WERI-Rb-1 (cell line): Measurements from ENCODE around the gene TSHZ2.
A peak's percentile ranks its signal among the peaks of the same experiment; 100 is the strongest.

Experiments
- DNase-seq: peaks from one replicate; pipeline ENCODE4 v3.0.0-alpha.2; 2020
- H3K27ac ChIP-seq: fragments of 250-450 bp; sonication (Bioruptor Pico); 2 replicates; pipeline ENCODE4 v1.5.1; 2020; ENCODE audit warnings: mild to moderate bottlenecking, moderate library complexity
- H3K27me3 ChIP-seq: fragments of 250-450 bp; sonication (Bioruptor Pico); 2 replicates; pipeline ENCODE4 v1.5.1; 2021; ENCODE audit warnings: mild to moderate bottlenecking, low read depth, moderate library complexity; ENCODE audit not compliant: insufficient read depth, severe bottlenecking
- H3K36me3 ChIP-seq: fragments of 250-450 bp; sonication (Bioruptor Pico); 2 replicates; pipeline ENCODE4 v1.5.1; 2020; ENCODE audit warnings: mild to moderate bottlenecking, moderate library complexity
- H3K4me3 ChIP-seq: 2 replicates; pipeline ENCODE4 v1.5.1; 2011; ENCODE audit warnings: low read depth, mild to moderate bottlenecking, control low read depth, low read length
- H3K9me3 ChIP-seq: fragments of 250-450 bp; sonication (Bioruptor Pico); 2 replicates; pipeline ENCODE4 v1.5.1; 2021; ENCODE audit warnings: mild to moderate bottlenecking, moderate library complexity; ENCODE audit not compliant: severe bottlenecking
- TF ChIP-seq, protein P1 (sequence below): IDR thresholded peaks from 2 replicates; pipeline ENCODE4 v1.5.1; 2011; ENCODE audit warnings: low read depth, mild to moderate bottlenecking, control low read depth, inconsistent platforms, low read length

Gene TSHZ2

GRCh38 chr20:53162251-53162835 is 190.2 kb downstream of the TSHZ2 start:
- DNase-seq: peak; percentile 15
- Histone ChIP-seq H3K27ac (no peak overlapping the region), H3K9me3 (no peaks in the 10 kb centered on the region), H3K27me3 (no peaks in the 10 kb centered on the region), H3K4me3 (no peak overlapping the region), H3K36me3 (no peaks in the 10 kb centered on the region)
- TF ChIP-seq, protein P1, sequence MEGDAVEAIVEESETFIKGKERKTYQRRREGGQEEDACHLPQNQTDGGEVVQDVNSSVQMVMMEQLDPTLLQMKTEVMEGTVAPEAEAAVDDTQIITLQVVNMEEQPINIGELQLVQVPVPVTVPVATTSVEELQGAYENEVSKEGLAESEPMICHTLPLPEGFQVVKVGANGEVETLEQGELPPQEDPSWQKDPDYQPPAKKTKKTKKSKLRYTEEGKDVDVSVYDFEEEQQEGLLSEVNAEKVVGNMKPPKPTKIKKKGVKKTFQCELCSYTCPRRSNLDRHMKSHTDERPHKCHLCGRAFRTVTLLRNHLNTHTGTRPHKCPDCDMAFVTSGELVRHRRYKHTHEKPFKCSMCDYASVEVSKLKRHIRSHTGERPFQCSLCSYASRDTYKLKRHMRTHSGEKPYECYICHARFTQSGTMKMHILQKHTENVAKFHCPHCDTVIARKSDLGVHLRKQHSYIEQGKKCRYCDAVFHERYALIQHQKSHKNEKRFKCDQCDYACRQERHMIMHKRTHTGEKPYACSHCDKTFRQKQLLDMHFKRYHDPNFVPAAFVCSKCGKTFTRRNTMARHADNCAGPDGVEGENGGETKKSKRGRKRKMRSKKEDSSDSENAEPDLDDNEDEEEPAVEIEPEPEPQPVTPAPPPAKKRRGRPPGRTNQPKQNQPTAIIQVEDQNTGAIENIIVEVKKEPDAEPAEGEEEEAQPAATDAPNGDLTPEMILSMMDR: 0 out of 2 replicates have a peak, but pooled peaks have one; percentile 5

DNA sequence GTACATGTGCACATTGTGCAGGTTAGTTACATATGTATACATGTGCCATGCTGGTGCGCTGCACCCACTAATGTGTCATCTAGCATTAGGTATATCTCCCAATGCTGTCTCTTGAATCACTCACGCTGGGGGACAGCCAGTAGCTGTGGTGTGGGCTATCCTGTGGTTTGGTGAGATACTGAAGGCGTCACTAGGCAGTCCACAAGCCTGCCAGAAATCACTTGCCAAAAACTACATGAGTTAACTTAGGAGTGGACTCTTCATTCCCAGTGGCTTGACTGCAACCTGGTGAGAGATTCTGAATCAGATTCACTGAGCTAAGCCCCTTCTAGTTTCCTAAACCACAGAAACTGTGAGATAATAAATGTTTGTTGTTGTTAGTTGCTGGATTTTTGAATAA is 191.3 kb downstream of the TSHZ2 start:
- Histone ChIP-seq H3K4me3 (no peak overlapping the region), H3K36me3 (no peaks in the 10 kb centered on the region), H3K27ac (no peak overlapping the region), H3K27me3 (no peaks in the 10 kb centered on the region), H3K9me3 (no peaks in the 10 kb centered on the region)
- DNase-seq: no peak
- TF ChIP-seq, protein P1: no peak

GRCh38 chr20:53164072-53164471 is 191.9 kb downstream of the TSHZ2 start:
- TF ChIP-seq, protein P1: no peak
- H3K4me3 ChIP-seq: no peak overlapping the region
- no peak for DNase-seq

DNA sequence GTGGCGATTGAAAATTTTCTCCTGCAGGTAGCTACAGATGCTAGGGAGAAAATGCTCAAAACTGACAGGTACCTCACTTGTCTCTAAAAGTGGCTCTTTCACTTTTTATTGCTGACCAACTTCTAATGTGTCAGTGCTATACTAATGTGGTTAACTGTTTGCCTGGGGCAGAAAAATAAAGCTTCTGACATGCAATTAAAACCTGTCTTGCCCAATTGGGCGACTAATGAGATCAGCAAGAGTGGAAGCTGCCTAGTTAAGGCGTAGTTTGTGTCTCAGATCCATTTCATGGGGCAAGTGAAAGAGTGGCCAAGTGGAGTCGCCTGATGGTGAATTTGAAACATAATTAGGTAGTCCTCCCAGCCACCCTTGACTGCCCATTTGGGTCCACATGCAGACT is 193.3 kb downstream of the TSHZ2 start:
- H3K9me3 ChIP-seq: no peaks in the 10 kb centered on the region
- no peak for DNase-seq
- TF ChIP-seq, protein P1: no peak

More at GRCh38 chr20:53164072-53164471, 191.9 kb downstream of the TSHZ2 start:
- no peak overlapping the region for H3K27ac ChIP-seq
- no peaks in the 10 kb centered on the region for H3K36me3 ChIP-seq
- H3K9me3 ChIP-seq: no peaks in the 10 kb centered on the region
- no peaks in the 10 kb centered on the region for H3K27me3 ChIP-seq

GRCh38 chr20:53168491-53168890 is 196.3 kb downstream of the TSHZ2 start:
- DNase-seq: no peak
- H3K4me3 ChIP-seq: no peak overlapping the region
- no peaks in the 10 kb centered on the region for H3K9me3 ChIP-seq
- TF ChIP-seq, protein P1: no peak
- H3K27me3 ChIP-seq: peaks cover 10% of the 10 kb centered on the region
- no peak overlapping the region for H3K27ac ChIP-seq
- H3K36me3 ChIP-seq: no peaks in the 10 kb centered on the region

More for the DNA sequence above, 193.3 kb downstream of the TSHZ2 start:
- no peaks in the 10 kb centered on the region for H3K36me3 ChIP-seq
- no peak overlapping the region for H3K4me3 ChIP-seq
- H3K27me3 ChIP-seq: peaks cover 3% of the 10 kb centered on the region
- H3K27ac ChIP-seq: no peak overlapping the region

DNA sequence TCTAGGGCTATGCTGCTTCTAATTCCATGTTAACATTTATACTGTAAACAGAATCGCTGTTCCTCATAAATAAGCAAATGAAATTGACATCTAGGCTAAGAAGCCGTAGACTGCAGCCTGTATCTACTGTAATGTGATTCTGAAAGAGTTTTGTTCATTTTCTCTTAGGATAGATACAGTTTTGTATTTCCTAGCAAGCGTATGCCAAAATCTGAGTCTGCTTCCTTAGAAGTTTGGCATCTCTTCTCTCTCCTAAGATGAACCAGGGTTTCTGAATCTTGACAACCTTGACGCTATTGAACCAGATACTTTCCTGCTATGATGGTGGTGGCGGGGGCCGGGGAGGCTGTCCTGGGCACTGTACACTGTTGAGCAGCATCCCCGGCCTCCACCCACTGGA is 198.0 kb downstream of the TSHZ2 start:
- no peaks in the 10 kb centered on the region for H3K9me3 ChIP-seq
- H3K36me3 ChIP-seq: no peaks in the 10 kb centered on the region
- TF ChIP-seq, protein P1: no peak
- no peak for DNase-seq
- no peak overlapping the region for H3K27ac ChIP-seq
- peaks cover 10% of the 10 kb centered on the region for H3K27me3 ChIP-seq
- H3K4me3 ChIP-seq: no peak overlapping the region
